ENCODE data around the gene MORN1. TPM values are rescaled to one million over a fixed set of nuclear protein-coding genes. Genes with fewer than 3 reads are reported as not detected.

The MORN1 gene
- total RNA-seq, 1 donor from 2014 or later = 5.0 TPM

DNA sequence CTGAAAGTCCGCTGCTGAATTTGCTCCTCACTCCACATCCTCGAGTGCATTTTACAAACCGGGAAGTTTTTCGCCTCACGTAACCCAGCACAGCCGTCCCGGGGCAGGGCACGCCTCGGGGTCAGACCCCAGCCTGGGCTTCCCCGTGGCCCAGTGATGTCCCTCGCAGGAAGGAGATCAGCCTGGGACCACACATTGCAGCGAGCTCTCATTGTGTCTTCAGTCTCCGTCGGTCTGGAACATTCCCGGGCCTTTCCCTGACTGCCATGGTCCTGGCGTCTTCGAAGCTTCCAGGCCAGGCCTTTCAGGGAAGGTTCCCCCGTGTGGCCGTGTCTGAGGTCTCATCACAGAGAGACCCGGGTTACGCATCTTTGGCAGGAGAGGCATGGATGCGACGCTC lies 43.5 kb downstream of the MORN1 start:
- intact Hi-C loops (cut with DNase I) = no loop called here
- DNase-seq (peak; percentile 22), ATAC-seq (ENCODE audit: poor library complexity) (no peak)

DNA sequence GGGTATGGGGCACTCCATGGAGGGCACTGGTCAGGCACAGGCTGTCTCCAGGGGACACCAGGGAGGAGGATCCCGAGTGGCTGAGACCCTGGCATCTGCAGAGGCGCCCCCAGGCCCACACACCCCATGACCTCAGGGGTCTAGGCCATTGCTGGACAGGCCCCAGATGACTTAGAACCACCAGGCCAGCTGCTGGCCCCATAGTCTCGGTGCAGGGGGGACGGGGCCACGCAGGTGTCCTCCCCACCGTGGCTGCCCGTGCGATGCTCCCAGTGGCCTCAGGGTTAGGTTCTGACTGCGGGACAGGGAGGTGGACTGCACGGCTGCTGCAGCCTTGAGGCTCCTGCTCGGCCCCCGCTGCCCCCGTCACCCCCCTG lies 44.0 kb downstream of the MORN1 start:
- ATAC-seq (ENCODE audit: poor library complexity) (no peak), DNase-seq (peak; percentile 31)
- intact Hi-C loops (cut with DNase I) = no loop called here

DNA sequence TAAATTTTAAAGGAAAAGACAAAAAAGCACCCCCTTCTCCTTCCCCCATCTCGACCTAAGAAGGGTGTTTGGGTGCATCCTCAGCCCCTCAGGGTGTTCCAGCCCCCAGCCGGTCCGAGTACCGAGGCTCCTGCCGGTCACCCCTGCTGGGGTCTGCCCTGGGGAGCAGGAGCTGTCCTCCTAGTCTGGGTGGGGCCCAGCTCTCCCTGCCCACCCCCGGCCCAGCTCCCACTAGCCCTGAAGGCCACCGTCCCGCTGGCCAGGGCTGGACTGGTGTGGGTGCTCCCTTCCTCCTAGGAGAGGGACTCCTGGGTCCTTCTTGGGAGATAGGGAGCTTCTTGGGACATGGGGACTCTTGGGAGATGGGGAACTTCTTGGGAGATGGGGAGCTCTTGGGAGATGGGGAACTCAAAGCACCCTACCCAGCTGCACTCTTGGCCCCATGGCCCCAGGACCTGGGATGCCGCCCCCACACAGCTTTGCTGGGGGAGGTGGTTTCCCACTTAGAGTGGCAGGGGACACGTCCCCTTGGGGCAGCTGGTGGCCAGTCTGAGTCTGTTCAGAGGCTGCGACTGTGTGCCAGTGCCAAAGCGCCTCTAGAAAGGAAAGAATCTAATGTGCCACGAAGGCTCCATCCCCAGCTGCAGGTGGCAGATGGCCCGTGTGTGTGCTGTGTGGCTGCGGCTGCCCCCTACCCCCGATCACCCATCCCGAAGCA lies 44.5 kb downstream of the MORN1 start:
- ATAC-seq (ENCODE audit: poor library complexity) (no peak), DNase-seq (no peak)
- intact Hi-C loops (cut with DNase I) = no loop called here

DNA sequence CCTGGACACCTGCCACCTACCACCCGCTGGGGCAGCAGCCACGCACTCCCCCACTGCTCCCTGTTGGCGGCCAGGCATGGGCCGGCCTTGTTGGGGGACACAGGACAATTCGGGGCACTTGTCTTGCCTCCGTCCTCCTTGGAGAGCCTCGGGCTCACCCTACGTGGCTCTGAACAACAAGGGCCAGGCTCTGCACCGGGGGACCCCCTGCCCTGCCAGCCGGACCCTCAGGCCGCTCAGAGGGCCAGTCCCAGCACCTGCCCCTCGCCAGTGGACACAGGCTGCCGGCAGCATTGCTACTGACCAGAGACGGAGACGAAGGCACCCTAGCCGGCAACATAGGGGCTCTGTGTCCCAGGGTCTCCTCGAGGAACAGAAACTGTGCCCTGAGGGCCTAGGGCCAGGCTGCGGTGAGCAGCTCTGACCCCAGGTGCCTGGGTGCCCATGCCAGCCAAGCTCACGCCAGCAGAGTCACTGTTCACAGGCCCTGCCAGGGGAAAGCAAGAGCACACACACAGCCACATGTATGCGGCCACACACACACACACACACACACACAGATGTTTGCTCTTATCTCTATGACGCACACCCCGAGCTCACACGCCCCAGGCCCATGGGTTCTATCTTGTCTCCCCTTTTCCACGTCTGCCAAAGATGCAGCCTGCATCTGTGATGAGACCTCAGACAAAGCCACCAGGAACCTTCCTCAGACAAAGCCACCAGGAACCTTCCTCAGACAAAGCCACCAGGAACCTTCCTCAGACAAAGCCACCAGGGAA lies 45.9 kb downstream of the MORN1 start:
- ATAC-seq (ENCODE audit: poor library complexity) (no peak), DNase-seq (peak; percentile 34)
- intact Hi-C loops (cut with DNase I) = no loop called here

DNA sequence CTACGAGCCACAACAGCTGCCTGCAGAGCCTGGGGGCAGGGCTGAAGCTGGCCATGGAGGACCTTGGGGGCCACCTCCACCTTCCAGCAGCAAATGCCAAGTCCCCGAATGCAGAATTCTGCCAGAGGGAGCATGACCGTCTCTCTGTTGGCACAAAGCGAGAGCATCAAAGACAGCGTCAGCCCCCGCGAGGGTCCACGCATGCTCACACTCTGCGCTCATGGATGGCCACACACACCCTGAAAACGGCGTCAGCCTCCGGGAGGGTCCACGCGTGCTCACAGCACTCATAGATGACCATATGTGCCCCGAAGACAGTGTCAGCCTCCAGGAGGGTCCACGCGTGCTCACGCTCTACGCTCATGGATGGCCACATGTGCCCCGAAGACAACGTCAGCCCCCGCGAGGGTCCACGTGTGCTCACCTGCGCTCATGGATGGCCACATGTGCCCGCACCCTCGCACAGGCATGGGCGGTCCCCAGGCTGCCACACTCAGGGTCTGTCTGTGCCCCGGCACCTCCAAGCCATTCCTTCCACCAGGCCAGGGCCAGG lies 46.5 kb downstream of the MORN1 start:
- DNase-seq (peak; percentile 22), ATAC-seq (ENCODE audit: poor library complexity) (no peak)
- intact Hi-C loops (cut with DNase I) = no loop called here

DNA sequence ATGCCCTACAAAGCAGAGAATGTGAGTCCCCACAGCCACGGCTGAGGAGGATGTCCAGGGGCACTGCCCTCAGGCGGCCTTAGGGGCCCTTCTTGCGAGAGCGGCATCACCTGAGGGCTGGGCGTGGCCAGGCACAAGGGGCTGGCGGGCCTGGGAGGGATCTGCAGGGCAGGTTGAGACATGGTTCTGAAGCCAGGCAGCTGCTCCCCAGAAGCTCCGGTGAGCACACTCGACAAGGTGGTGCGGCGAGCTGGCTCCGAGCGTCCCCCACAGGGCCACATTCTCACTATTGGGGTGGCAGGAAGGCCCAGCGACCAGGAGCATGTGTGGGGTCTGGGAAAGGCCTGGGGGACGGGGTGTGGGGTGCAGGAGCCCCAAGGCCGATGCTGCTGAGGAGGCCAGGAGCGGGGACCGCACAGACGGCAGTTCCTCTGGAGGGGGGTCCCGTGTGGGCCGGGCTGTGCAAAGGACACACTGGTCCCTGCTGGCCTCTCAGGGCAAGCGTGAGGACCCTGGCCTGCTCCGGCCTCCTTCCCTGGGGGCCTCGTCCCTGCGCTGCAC lies 47.2 kb downstream of the MORN1 start:
- ATAC-seq (ENCODE audit: poor library complexity) = no peak
- DNase-seq = peak; percentile 30
- intact Hi-C loops (cut with DNase I) = no loop called here

DNA sequence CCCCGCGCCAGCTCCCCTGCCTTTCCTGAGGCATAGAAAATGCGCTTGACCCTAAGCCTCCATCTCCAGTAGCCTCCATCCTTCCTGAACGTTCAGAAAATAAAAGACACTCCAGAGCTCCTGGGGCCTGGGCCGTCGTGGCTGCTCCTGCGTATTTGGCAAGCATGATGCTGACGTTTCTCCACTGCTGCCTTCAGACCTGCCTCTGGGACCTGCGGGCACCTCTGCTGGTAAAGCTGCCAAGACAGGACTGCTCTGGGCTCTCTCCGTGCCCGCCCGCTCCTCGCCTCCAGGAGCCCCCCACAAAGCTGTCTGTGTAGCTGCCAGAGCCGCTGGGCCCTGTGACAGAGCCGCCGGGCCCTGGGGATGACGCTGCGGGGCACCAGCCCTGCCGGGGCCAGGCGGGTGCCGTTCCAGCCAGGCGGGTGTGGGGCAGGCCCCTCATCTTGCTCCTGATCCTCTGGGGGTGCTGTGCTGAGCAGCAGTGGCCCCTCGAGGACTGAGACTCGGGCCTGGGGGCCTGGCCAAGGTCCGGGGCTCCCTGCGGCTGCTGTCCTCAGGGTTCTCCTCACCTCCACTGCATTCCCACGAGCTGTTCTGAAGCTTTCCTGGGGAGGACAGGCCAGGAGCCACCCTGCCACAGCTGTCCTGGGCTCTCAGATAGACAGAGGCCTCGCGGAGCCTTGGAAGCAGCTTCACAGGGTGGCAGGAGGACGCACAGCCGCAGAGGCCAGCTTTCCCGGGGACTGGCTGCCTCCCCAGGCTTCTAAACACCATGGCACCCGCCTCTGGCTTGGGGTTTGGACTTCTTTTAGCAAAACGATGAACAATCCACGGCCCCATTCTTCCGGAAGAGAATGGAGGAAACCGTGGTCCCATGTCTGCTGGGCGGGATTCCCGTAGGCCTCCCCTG lies 48.1 kb downstream of the MORN1 start:
- intact Hi-C loops (cut with DNase I) = no loop called here
- ATAC-seq (ENCODE audit: poor library complexity) (no peak), DNase-seq (peak; percentile 32)

DNA sequence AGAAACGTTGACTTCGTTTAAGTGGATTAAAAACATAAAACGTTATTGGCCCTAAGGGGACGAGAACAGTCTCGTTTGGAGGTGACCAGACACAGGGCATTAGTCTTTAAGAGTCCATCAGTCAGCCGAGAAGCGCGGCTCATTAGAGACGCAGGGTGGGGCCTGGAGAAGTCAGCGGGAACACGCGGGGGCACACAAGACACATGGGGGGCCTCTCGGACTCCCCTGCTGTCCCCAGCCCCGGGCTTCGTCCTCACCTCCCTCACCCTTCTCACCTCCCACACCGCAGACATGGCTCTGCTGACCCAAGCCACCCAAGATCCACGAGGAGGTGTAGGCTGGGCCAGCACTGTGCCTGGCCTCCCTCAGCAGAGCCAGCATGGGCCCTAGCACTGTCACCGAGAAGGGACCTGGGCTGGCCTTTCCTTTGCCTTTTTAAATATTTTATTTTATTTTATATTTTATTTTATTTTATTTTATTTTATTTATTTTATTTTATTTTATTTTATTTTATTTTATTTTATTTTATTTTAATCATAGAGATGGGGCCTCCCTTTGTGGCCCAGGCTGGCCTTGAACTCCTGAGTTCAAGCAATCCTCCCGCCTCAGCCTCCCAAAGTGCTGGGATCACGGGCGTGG lies 48.9 kb downstream of the MORN1 start:
- intact Hi-C loops (cut with DNase I) = no loop called here
- ATAC-seq (ENCODE audit: poor library complexity) = no peak
- peak; percentile 29 for DNase-seq

DNA sequence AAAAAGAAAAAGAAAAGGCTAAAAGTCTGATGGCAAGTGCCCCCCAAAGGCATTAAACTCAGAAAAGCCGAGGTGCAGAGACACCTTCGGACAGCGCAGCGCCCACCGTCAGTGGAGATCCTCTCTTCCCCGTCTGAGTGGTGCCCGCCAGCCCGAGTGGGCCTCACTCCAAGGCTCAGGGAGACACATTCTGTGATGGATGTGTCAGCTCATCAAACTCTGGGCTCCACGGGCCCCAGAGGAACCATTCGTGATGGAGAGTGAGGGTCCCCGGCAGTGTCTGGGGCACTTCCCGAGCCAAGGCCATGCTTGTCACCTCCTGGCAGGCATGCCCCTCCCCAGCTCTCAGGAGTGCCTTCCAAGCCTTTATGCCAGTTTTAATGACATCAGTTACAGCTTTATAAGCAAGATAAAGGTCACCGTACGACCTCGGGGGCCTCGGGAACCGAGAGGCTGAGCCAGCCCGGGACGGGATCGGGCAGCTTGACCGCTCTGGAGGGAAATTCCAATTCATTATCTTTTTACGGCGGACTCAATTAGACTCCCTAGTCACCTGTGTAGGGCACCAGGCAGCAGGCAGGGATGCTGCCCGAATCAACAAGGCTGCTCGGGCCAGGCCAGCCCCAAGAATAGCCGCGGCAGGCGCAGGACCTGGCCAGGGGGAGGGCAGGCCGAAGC lies 49.5 kb downstream of the MORN1 start:
- DNase-seq (peak; percentile 22), ATAC-seq (ENCODE audit: poor library complexity) (no peak)
- intact Hi-C loops (cut with DNase I) = no loop called here

DNA sequence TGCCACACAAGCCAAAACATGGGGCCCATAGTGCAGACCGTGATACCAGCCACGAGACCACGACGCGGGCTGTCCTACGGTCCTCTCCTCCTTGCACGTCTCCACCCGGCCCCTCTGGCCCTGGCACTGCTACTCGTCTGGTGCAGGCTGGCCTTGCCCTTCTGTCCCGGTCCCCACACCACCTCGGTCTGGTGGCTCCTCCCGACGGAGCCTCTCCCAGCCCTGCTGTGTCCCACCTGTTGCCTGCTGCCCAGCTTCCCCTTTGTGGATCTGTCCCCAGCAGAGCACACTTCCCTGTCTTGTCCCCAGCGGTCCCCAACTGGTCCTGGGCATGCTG lies 50.5 kb downstream of the MORN1 start:
- ATAC-seq (ENCODE audit: poor library complexity) (no peak), DNase-seq (peak; percentile 20)
- intact Hi-C loops (cut with DNase I) = no loop called here

DNA sequence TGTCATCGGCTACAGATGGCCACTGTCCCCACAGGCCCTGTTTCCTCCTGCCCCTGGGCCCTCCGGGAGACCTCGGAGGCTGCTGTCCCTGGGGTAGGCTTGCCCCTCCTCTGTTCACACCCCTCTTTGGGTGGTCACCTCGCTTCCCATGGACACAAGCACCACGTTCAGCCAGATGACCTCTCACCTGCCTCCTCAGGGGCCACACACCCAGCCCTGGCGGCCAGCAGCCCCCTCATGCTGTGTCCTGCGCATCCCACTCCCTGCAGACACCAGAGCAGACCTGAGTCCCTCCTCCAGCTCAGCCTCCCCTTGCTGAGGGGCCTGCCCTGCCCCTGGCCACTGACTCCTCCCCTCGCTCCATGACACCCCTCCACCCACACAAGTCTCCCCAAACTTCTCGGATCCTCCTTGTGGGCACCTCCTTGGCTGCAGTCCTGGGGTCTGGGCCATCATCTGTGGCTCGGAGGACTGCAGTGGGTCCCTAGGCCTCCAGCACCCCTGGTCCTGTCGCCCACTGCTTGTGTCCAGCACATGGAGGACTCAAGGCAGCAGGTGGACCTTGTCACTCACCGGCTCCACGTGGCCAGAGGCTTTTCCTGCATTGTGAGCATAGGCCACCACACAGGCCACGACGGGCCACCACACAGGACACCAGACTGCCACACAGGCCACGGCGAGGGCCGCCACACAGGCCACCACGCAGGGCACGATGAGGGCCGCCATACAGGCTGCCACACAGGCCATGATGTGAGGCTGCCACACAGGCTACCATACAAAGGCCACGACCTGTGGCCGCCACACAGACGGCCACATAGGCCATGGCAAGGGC lies 51.1 kb downstream of the MORN1 start:
- intact Hi-C loops (cut with DNase I) = no loop called here
- no peak for ATAC-seq (ENCODE audit: poor library complexity)
- DNase-seq = peak; percentile 22

DNA sequence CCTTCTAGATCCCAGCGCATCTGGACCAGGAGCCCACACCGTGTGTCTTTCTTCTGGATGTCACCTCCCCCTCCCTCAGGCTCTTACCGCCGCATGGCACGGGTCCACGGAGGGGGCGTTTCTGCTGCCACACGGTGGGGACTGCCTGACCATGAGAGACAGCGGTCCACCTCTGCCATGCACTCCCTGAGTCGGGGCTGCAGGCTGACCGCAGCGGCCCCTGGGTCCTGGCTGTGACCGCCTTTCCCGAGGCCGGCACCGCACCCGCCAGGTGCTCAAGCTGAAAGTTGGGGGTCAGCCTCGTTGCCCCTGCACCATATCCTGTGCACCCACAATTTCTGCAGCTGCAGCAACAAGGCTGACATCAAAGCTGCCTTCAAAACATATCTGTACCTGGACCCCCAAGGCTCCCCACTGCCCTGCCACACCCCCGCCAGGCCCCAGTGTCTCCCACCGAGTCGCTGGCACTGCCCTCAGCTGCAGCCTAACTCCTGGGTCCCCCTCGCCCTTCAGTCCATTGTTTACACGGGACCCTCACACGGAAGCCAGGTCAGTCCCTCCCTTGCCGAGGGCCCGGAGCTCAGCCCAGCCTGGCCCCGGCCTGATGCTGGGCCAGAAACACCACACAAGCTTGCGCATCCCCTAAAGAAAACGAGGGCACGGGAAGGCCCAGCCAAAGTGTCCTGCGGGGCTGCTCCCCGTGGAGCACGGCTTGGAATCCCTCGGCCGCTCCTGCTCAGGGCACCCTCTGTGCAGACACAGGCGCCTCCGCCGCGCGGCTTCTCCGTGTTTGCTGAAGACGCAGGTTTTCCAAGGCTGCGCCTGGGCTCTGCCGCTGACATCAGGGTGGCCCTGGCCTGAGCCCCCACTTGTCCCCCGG lies 51.9 kb downstream of the MORN1 start:
- ATAC-seq (ENCODE audit: poor library complexity) (no peak), DNase-seq (no peak)
- intact Hi-C loops (cut with DNase I) = no loop called here

DNA sequence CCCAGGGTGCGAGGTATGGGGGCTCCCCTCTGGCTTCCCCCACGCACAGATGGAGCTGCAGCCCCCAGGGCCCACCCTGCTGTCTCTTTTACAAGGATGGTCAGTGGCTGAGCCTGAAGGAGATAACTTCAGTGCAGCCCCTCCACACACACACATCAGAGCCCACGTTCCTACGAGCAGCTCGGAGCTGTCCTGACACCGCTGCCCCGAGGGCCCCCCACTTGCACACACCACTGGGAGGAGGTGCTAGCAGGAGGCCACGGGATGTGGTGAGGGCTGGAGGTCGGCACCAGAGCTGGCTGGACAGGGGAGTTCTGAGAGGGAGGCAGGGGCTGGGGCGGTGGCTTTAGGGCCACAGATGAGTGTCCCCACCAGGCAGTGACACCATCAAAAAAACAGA lies 53.9 kb downstream of the MORN1 start:
- no peak for ATAC-seq (ENCODE audit: poor library complexity)
- no peak for DNase-seq
- intact Hi-C loops (cut with DNase I) = no loop called here

DNA sequence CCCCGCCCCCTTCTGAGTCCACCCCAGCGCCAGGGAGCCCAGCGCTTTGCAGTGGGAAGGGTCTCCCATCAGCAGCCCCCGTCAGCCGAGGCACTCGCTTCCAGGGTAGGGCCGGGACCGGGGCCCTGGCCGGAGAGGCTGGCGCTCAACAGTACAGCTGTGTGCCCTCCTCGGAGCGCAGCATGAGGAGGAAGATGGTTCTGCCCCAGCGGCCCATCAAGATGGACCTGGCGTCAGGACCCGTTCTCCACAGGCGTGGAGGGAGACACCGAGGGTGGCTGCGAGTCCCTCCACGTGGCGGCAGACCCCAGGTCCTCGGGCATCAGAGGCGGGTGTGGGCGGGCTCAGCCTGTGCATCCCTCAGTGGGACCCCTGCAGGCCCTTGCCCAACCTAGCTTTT lies 54.3 kb downstream of the MORN1 start:
- no peak for ATAC-seq (ENCODE audit: poor library complexity)
- intact Hi-C loops (cut with DNase I) = no loop called here
- no peak for DNase-seq

DNA sequence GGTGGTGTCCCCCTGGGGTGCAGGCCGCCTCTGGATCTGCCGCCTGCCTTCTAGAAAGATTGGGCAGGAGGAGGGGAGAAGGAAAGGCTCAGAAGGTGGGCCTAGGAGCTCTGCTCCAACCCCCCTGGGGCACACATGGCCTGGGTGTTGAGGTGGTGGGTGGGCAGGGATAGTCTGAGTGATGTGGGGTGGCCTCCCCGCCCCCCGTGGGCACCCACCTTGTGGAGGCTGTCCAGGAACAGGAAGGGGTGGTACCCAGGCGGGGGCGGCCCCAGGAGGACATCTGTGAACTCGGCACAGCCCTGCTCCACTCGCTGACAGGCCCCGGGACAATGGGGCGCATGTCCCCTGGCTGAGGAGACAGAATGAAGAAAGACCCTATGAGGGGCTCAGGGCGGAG lies 54.9 kb downstream of the MORN1 start:
- intact Hi-C loops (cut with DNase I) = no loop called here
- DNase-seq (no peak), ATAC-seq (ENCODE audit: poor library complexity) (no peak)

DNA sequence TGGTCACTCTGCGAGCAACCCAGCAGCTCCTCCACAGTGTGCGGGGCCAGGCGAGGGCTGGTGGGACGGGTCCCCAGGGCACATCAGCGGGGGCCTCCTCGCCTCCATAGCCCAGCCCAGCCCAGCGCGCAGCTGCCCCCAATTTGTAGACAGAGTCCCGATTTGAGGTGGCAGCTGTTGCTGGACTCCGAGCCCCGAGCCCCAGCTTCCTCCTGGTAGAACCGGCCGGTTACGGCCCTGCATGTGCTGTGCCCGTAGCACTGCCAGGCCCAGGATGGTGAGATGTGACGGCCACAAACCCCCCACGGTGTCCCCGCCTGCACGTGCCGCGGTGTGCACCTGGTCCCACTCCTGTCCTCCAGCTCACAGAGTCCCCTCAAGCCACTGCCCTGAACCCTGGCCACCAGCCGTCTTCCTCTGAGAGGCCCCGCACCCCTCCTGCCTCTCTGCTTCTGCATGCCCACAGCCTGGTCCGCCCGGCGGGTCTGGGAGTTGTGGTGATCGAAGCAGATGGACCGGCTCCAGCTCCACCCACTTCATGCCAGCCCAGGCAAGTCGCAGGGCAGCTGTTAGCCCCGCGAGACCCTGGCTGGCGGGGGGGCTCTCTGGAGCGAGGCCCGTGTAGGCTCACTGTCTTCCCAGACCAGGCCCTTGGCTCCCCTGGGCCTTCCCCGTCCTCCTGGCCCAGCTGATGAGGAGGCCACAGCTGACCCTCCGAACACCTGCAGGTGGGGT lies 55.5 kb downstream of the MORN1 start:
- DNase-seq = no peak
- no peak for ATAC-seq (ENCODE audit: poor library complexity)
- intact Hi-C loops (cut with DNase I) = no loop called here

All from Right ventricle myocardium superior (tissue), 1 donor.